Spleen (tissue), 7 donors: ENCODE data around the gene SSPN.

Experiments
- POLR2A ChIP-seq, 3 donors: fragments of 450-650 bp; IDR thresholded peaks; one replicate each; pipeline ENCODE4 v1.5.1; 2017; ENCODE audit warnings: antibody characterized with exemption in 3 of 3, mild to moderate bottlenecking in 1 of 3
- TF ChIP-seq, protein P1 (sequence below), 11 experiments: fragments of 200-600 bp in 7 of 11; fragments of 450-650 bp in 4 of 11; sonication (generic) in 4 of 11; IDR thresholded peaks in 8 of 11; conservative IDR thresholded peaks in 3 of 11; 1 replicate in 7 of 11; 2 replicates in 4 of 11; pipeline versions ENCODE4 v1.4.0 to v1.8.0; 2016 to 2021; ENCODE audit warnings: antibody characterized with exemption in 11 of 11, inconsistent platforms in 4 of 11, mild to moderate bottlenecking in 1 of 11
- donor health status: DM: no; HTN: no; CAD: no; lungs with moderate emphysema.
- donor health status: DM: no; HTN: no; CAD: no.
- donor health status: DM: no; HTN: no; CAD: no.

DNA sequence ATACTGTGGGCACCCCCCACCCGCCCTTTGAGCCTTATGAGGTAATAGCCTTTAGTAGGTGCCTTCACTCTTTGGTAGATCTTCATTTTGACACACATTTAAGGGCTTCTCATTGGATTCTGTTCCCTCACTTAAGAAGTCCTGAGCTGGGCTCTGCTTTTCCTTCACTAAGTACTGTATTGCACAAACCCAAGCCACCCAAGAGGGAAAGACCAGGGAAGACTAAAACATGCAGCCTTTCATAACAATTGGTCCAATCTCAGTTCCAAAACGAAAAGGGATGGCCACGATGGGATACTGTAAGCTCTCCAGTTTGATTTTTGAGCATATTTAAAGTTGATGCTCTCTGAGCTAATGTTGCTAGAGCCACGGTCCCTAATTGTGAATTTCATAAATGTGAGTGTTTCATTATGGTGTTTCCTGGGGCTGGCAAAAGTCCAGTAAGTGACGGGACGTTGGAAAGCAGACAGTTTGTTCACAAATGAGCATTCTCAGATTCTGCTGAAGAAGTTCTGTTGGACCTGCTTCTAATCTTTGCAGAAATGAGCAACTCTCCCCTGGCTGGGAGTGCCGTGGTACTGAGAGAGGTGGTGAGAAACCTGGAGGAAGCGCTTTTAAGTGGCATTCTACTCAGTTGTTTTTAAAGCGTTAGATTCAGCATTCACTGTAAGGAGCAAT is 9.4 kb downstream of the SSPN start:
- TF ChIP-seq, protein P1, sequence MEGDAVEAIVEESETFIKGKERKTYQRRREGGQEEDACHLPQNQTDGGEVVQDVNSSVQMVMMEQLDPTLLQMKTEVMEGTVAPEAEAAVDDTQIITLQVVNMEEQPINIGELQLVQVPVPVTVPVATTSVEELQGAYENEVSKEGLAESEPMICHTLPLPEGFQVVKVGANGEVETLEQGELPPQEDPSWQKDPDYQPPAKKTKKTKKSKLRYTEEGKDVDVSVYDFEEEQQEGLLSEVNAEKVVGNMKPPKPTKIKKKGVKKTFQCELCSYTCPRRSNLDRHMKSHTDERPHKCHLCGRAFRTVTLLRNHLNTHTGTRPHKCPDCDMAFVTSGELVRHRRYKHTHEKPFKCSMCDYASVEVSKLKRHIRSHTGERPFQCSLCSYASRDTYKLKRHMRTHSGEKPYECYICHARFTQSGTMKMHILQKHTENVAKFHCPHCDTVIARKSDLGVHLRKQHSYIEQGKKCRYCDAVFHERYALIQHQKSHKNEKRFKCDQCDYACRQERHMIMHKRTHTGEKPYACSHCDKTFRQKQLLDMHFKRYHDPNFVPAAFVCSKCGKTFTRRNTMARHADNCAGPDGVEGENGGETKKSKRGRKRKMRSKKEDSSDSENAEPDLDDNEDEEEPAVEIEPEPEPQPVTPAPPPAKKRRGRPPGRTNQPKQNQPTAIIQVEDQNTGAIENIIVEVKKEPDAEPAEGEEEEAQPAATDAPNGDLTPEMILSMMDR (IDR thresholded peaks at IDR 0.05 in 8 of 11, conservative IDR thresholded peaks at IDR 0.05 in 3 of 11) = no peak
- no peak for TF ChIP-seq POLR2A (IDR thresholded peaks at IDR 0.05)
